ENCODE results near the gene MRTFB. TPM values are rescaled to one million over a fixed set of nuclear protein-coding genes. Genes with fewer than 3 reads are reported as not detected.

The MRTFB gene
- total and polyA plus RNA-seq, 2 donors (not counting 3 experiments of a cell fraction or from before 2014, with no cell fraction given): 19.6 to 49.5 TPM

DNA sequence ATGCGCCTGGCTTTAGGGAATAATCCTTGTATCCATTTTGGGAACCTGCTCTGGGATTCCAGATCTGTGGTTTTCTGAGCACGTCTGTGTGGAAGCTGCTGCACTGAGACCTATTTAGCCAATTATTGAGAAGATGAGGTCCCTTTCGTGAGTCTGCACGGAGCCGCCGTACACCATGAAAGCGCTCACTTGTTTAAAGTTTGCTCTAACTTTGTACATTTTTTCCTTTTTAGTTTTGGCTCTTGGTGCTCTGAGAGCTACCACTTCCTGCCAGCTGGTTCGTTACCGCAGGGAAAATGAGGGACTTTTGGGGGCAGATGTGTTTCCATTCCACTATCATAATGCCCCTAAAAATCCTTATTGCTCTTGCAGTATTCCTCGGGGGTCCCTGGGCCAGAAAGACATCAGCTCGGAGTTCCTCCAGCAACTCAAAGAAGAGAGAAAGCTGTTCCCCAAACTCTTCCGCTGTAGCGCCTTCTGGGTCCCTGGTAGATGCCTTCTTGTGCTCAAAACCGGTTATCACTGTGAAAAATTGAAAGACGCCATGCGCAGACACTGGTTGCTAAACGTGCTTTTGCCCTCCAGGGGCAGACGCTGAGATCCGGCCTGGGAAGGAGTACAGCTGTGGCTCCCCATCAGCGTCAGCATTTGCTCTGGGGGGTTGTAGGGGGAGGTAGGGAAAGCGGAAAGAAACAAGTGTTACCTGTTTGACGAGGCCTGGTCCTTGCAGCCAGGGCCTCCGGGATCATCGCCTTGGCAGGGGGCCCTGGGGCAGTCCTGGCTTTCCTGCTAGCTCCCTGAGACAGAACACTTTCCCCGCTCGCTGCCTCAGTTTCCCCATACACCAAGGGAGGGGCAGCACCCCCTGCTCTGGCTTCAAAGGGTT lies 238.1 kb downstream of the MRTFB start:
- no peak overlapping the region for H3K27ac ChIP-seq (ENCODE audit: insufficient read depth, low read depth, low read length)
- no peak overlapping the region for H3K4me3 ChIP-seq (replicated peaks in 1 of 3; ENCODE audit: insufficient read depth in 1 of 3, low read depth in 1 of 3, low read length in 3 of 3)
- FAIRE-seq: no peak
- no TSS peak for BruUV-seq (replicated peaks)
- POLR2A ChIA-PET: no interaction called here
- TF ChIP-seq FOS (IDR thresholded peaks at IDR 0.05; ENCODE audit: borderline replicate concordance, insufficient read depth, low read length): no peak
- TF ChIP-seq MYC (IDR thresholded peaks at IDR 0.05; ENCODE audit: low read depth, low read length): no peak
- TF ChIP-seq POLR2AphosphoS5 (IDR thresholded peaks at IDR 0.05; ENCODE audit: insufficient read depth, low read depth, low read length): no peak
- TF ChIP-seq, protein P1, sequence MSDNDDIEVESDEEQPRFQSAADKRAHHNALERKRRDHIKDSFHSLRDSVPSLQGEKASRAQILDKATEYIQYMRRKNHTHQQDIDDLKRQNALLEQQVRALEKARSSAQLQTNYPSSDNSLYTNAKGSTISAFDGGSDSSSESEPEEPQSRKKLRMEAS (IDR thresholded peaks at IDR 0.05; ENCODE audit: insufficient read depth, insufficient read length): no peak
- no peak for TF ChIP-seq GATA2 (IDR thresholded peaks at IDR 0.05; ENCODE audit: insufficient read depth, insufficient read length, low read depth, low read length)
- TF ChIP-seq EZH2 (IDR thresholded peaks at IDR 0.05; ENCODE audit: borderline replicate concordance, low read depth, low read length, severe bottlenecking): no peak
- no peak overlapping the region for H3K9ac ChIP-seq (replicated peaks; ENCODE audit: extremely low read depth, insufficient read depth, low read length)
- intact Hi-C loops (cut with micrococcal nuclease): no loop called here
- no peaks in the 10 kb centered on the region for H3K9me1 ChIP-seq (replicated peaks; ENCODE audit: control insufficient read depth, extremely low read depth, insufficient read depth, low read length)
- no peak overlapping the region for H3K4me2 ChIP-seq (ENCODE audit: insufficient read depth, low read length)
- H3K27me3 ChIP-seq (ENCODE audit: control insufficient read depth in 2 of 2, insufficient read depth in 2 of 2, low read length in 2 of 2): no peaks in the 10 kb centered on the region
- H2AFZ ChIP-seq (ENCODE audit: low read depth, low read length): no peak overlapping the region
- no peaks in the 10 kb centered on the region for H4K20me1 ChIP-seq (replicated peaks; ENCODE audit: control insufficient read depth, extremely low read depth, insufficient read depth, low read length)
- no peak for DNase-seq (ENCODE audit: low read depth, low spot score)
- no peaks in the 10 kb centered on the region for H3K36me3 ChIP-seq (ENCODE audit: control insufficient read depth in 2 of 2, extremely low read depth in 1 of 2, insufficient read depth in 2 of 2, low read length in 2 of 2)
- H3K4me1 ChIP-seq (ENCODE audit: control insufficient read depth, extremely low read depth, insufficient read depth, low read length): no peaks in the 10 kb centered on the region
- H3K79me2 ChIP-seq (ENCODE audit: control insufficient read depth, insufficient read depth, low read length): peaks cover 9% of the 10 kb centered on the region
- CTCF ChIA-PET: interaction anchor here (0.8 kb wide), 1 partner anchor 218 kb away, joined by 3 read pairs; no protein-coding TSS in a partner anchor
- no peaks in the 10 kb centered on the region for H3K9me3 ChIP-seq (replicated peaks; ENCODE audit: control insufficient read depth, insufficient read depth, low read length)
- dilution Hi-C loops (cut with MboI; ENCODE audit: extremely low pct_ligation_motif_present, low sequenced_read_pairs): no loop called here

Data from endothelial cell of umbilical vein (primary cell).